Upper lobe of right lung (tissue), 1 donor: ENCODE measurements around the gene PIK3R6. TPM values are rescaled to one million over a fixed set of nuclear protein-coding genes. Genes with fewer than 3 reads are reported as not detected.
A peak's percentile ranks its signal among the peaks of the same experiment; 100 is the strongest.

Experiments
- ATAC-seq: fragments of 200-7000 bp; cut with Tn5 transposase; one replicate; pipeline ENCODE4 v1.9.1; 2020; ENCODE audit warnings: mild to moderate bottlenecking, moderate library complexity
- DNase-seq: peaks from one replicate; pipeline ENCODE4 v3.0.0-alpha.2; 2020
- H3K27ac ChIP-seq: fragments of 200-600 bp; one replicate; pipeline ENCODE4 v1.8.0; 2022
- H3K27me3 ChIP-seq: fragments of 200-600 bp; one replicate; pipeline ENCODE4 v1.8.0; 2022; ENCODE audit warnings: mild to moderate bottlenecking
- H3K36me3 ChIP-seq: fragments of 200-600 bp; one replicate; pipeline ENCODE4 v1.8.0; 2022
- H3K4me1 ChIP-seq: fragments of 200-600 bp; one replicate; pipeline ENCODE4 v1.8.0; 2022
- H3K4me3 ChIP-seq: fragments of 200-600 bp; one replicate; pipeline ENCODE4 v1.8.0; 2022; ENCODE audit warnings: mild to moderate bottlenecking
- H3K9me3 ChIP-seq: fragments of 200-600 bp; one replicate; pipeline ENCODE4 v1.8.0; 2022
- CTCF ChIP-seq: fragments of 200-600 bp; IDR thresholded peaks from one replicate; pipeline ENCODE4 v1.8.0; 2022; ENCODE audit warnings: antibody characterized with exemption
- intact Hi-C: fragments of 100-400 bp; cut with DNase I; formaldehyde crosslinking; loops from one replicate; pipeline ENCODE4 v1.11.0; 2022
- total RNA-seq: library from RNA; stranded (reverse); fragmentation: NEBNext Ultra II Directional; extraction: Animal tissue kit (Norgen Biotek cat#: 25700); gene quantifications from one replicate; pipeline ENCODE4 v1.2.1, GENCODE V29; 2021
- donor health status: DM: no; HTN: yes; CAD: no; lungs with severe emphysema.

The PIK3R6 gene
- total RNA-seq, 1 donor from 2014 or later = 2.7 TPM

GRCh38 chr17:8755590-8756255 is 111.8 kb downstream of the PIK3R6 start:
- no peaks in the 10 kb centered on the region for H3K36me3 ChIP-seq
- intact Hi-C loops = no loop called here
- no peak for TF ChIP-seq CTCF
- no peaks in the 10 kb centered on the region for H3K9me3 ChIP-seq
- ATAC-seq = no peak
- H3K4me3 ChIP-seq = no peak overlapping the region
- H3K4me1 ChIP-seq = no peaks in the 10 kb centered on the region
- no peaks in the 10 kb centered on the region for H3K27me3 ChIP-seq
- H3K27ac ChIP-seq = no peak overlapping the region
- DNase-seq = no peak

GRCh38 chr17:8754890-8755289 is 112.6 kb downstream of the PIK3R6 start:
- no peak for TF ChIP-seq CTCF
- H3K36me3 ChIP-seq = no peaks in the 10 kb centered on the region
- H3K9me3 ChIP-seq = no peaks in the 10 kb centered on the region
- intact Hi-C loops = no loop called here
- H3K4me3 ChIP-seq = no peak overlapping the region
- no peak overlapping the region for H3K27ac ChIP-seq
- H3K4me1 ChIP-seq = no peaks in the 10 kb centered on the region
- DNase-seq (no peak), ATAC-seq (no peak)
- no peaks in the 10 kb centered on the region for H3K27me3 ChIP-seq

- no peaks in the 10 kb centered on the region for H3K4me1 ChIP-seq
- intact Hi-C loops = no loop called here
- H3K9me3 ChIP-seq = no peaks in the 10 kb centered on the region
- TF ChIP-seq CTCF = peak; percentile 32
- H3K4me3 ChIP-seq = no peak overlapping the region
- no peak for DNase-seq
- no peaks in the 10 kb centered on the region for H3K36me3 ChIP-seq
- no peaks in the 10 kb centered on the region for H3K27me3 ChIP-seq
- ATAC-seq = peak; percentile 43
- H3K27ac ChIP-seq = no peak overlapping the region
Measured at GRCh38 chr17:8753976-8754440, 113.5 kb downstream of the PIK3R6 start.

GRCh38 chr17:8753136-8753975 is 114.1 kb downstream of the PIK3R6 start:
- no peak overlapping the region for H3K4me3 ChIP-seq
- DNase-seq (no peak), ATAC-seq (no peak)
- H3K27ac ChIP-seq = no peak overlapping the region
- H3K27me3 ChIP-seq = no peaks in the 10 kb centered on the region
- TF ChIP-seq CTCF = no peak
- no peaks in the 10 kb centered on the region for H3K36me3 ChIP-seq
- H3K9me3 ChIP-seq = no peaks in the 10 kb centered on the region
- intact Hi-C loops = no loop called here
- H3K4me1 ChIP-seq = no peaks in the 10 kb centered on the region

Other genes starting within 250 kb of the PIK3R6 start
- 205 TPM for gene MYH10, start 236.9 kb downstream of the PIK3R6 start, total RNA-seq
- gene CCDC42, start 122.8 kb downstream of the PIK3R6 start, total RNA-seq = not detected
- gene SPDYE4, start 109.1 kb downstream of the PIK3R6 start, total RNA-seq = not detected
- gene MFSD6L, start 68.3 kb downstream of the PIK3R6 start, total RNA-seq = 0.41 TPM
- 37.7 TPM for gene PIK3R5, start 98.0 kb upstream of the PIK3R6 start, total RNA-seq
- 4.1 TPM for gene NTN1, start 153.8 kb upstream of the PIK3R6 start, total RNA-seq